NB4 (cell line): ENCODE data around the gene ADAMTSL1.
A peak's percentile ranks its signal among the peaks of the same experiment; 100 is the strongest.

Experiments used
- DNase-seq: peaks from one replicate; pipeline ENCODE4 v3.0.0; 2010; ENCODE audit warnings: low read depth
- H3K4me3 ChIP-seq: one replicate; pipeline ENCODE4 v1.5.1; 2011; ENCODE audit warnings: mild to moderate bottlenecking, low read depth, low read length, moderate library complexity
- CTCF ChIP-seq: IDR thresholded peaks from one replicate; pipeline ENCODE4 v1.5.1; 2012; ENCODE audit warnings: low read depth, low read length
- MAX ChIP-seq: IDR thresholded peaks from 2 replicates; pipeline ENCODE4 v1.6.1; 2011; ENCODE audit warnings: low read depth, low read length
- MYC ChIP-seq: IDR thresholded peaks from 2 replicates; pipeline ENCODE4 v1.6.1; 2011; ENCODE audit warnings: low read depth, low read length
- POLR2A ChIP-seq: IDR thresholded peaks from 2 replicates; pipeline ENCODE4 v1.6.1; 2011; ENCODE audit warnings: mild to moderate bottlenecking; ENCODE audit not compliant: insufficient read length; ENCODE audit errors: extremely low read depth

Gene ADAMTSL1

DNA sequence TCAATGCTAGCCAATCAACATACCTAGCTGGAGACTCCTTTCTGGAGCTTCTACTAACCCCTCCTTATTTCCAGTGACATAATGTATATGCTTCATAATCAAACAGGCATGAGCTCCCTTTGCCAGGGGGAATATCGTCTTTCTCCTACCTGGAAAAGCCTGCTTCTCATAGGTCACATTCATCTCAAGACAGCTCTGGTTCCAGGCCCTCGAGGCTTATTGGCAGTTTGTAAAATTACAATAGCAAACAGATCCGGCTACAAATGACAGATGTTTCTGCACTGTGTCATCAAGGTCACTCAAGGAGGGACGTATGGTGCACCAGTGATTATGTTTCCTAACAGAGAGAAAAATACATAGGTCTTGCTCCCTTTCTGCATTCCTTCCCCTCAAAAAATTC, 419.1 kb downstream of the ADAMTSL1 start:
- TF ChIP-seq MYC (no peak), CTCF (no peak), MAX (no peak), POLR2A (no peak)
- DNase-seq, result no peak
- H3K4me3 ChIP-seq, result no peak overlapping the region

DNA sequence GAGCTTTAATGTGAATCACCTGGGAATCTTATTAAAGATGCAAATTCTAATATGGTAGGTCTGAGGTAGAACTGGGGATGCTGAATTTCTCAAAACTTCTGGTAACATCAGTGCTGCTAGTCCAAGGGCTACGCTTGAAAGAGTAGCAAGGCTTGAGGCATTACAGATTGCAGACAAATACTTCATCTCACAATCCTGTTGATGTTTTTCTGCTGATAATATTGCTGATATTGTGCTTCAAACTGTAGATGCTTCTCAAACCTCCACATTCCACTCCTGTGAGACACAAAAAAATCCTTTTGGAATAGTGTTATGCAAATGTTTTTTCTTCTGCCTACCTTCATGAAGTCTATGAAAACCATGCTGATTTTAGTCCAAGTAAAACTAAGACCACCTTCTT, 419.5 kb downstream of the ADAMTSL1 start:
- no peak for DNase-seq
- no peak overlapping the region for H3K4me3 ChIP-seq
- no peak for TF ChIP-seq POLR2A
- no peak for TF ChIP-seq MYC
- no peak for TF ChIP-seq MAX
- TF ChIP-seq CTCF, result no peak

GRCh38 chr9:18896004-18896403, 422.1 kb downstream of the ADAMTSL1 start:
- no peak overlapping the region for H3K4me3 ChIP-seq
- DNase-seq, result no peak
- TF ChIP-seq MAX, result no peak
- TF ChIP-seq CTCF, result no peak
- TF ChIP-seq POLR2A, result no peak
- TF ChIP-seq MYC, result no peak

GRCh38 chr9:18896531-18897179, 422.7 kb downstream of the ADAMTSL1 start:
- DNase-seq, result peak; percentile 75
- no peak overlapping the region for H3K4me3 ChIP-seq
- no peak for TF ChIP-seq POLR2A
- no peak for TF ChIP-seq CTCF
- no peak for TF ChIP-seq MAX
- TF ChIP-seq MYC, result no peak

GRCh38 chr9:18903450-18903849, 429.5 kb downstream of the ADAMTSL1 start:
- TF ChIP-seq MAX (no peak), CTCF (no peak), POLR2A (no peak), MYC (no peak)
- DNase-seq, result no peak
- no peak overlapping the region for H3K4me3 ChIP-seq
